GM21526 (cell line): ENCODE measurements around the gene TMEM42.

ENCODE experiments used
- ATAC-seq: cut with Tn5 transposase; IDR thresholded peaks from one replicate; pipeline ENCODE4 v1.9.1; 2021; ENCODE audit warnings: moderate library complexity; ENCODE audit not compliant: unreplicated experiment, low FRiP score

The TMEM42 gene

DNA sequence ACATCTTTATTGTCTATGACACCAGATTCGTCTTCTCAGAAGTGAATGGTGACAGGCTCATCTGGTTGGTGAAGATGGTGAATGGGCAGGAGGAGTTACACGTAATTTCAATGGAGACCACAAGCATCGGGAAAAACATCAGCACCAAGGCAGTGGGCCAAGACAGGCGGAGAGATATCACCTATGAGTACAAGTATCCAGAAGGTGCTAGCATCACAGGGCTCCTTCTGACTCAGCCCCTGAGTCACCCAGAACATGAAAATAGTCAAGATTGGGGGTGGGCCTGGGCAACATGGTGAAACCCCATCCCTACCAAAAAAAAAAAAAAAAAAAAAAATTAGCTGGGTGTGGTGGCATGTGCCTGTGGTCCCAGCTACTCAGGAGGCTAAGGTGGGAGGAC, 45.3 kb downstream of the TMEM42 start:
- ATAC-seq, result no peak

DNA sequence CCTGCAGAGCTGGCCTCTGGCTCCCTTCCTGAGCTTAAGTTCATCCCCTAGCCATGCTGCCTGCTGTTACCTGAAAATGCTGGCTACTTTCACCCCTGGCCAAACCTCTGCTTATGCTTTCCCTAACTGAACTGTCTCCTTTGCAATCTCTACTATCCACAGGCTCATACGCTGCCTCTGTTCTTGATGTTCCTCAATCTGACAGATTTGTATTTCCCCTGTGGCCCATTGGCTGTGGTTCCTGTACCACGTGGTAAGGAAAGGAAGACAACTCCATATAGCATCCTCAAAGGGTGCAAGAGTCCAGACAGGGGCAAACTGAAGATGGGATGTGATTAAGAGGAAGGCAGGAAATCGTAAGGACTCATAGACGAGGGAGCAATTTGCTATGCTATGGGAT, 45.9 kb downstream of the TMEM42 start:
- no peak for ATAC-seq

DNA sequence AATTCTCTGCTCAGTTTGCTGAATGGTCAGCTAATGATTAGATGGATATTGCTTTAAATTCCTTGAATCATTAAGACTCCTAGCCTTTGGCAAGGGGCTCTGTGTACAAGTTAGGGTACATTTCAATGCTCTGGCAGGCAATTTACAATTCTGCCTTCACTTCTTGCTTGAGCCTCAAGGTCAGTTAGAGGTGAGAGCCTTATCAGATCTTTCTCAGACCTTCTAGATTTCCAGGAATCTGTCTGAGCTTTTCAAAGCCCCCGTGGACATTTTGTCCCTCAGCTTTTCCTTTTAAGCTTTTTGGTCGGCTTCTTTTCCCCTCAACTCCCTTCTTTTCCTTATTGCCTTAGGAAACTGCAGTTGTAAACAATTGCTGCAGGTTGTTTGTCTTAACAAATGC, 47.4 kb downstream of the TMEM42 start:
- no peak for ATAC-seq

DNA sequence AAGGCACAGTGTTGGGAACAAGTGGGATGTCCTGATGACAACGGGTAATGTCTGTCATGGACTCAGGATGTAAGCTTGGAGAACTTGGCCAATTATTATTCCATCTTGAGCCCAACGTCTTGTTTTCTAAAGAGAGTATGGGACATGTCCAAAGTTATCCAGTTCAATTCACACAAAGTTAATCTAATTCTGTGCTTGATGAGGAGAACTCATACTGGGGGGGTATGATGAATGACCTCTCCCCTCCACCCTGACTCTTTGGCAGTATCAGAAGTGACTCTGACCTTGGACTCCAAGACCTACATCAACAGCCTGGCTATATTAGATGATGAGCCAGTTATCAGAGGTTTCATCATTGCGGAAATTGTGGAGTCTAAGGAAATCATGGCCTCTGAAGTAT, 49.0 kb downstream of the TMEM42 start:
- no peak for ATAC-seq

DNA sequence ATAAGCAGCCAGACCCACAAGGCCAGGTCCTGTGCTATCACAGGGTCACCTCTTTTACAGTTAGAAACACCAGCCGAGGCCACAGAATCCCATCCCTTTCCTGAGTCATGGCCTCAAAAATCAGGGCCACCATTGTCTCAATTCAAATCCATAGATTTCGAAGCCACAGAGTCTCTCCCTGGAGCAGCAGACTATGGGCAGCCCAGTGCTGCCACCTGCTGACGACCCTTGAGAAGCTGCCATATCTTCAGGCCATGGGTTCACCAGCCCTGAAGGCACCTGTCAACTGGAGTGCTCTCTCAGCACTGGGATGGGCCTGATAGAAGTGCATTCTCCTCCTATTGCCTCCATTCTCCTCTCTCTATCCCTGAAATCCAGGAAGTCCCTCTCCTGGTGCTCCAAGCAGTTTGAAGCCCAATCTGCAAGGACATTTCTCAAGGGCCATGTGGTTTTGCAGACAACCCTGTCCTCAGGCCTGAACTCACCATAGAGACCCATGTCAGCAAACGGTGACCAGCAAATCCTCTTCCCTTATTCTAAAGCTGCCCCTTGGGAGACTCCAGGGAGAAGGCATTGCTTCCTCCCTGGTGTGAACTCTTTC, 52.3 kb downstream of the TMEM42 start:
- no peak for ATAC-seq

DNA sequence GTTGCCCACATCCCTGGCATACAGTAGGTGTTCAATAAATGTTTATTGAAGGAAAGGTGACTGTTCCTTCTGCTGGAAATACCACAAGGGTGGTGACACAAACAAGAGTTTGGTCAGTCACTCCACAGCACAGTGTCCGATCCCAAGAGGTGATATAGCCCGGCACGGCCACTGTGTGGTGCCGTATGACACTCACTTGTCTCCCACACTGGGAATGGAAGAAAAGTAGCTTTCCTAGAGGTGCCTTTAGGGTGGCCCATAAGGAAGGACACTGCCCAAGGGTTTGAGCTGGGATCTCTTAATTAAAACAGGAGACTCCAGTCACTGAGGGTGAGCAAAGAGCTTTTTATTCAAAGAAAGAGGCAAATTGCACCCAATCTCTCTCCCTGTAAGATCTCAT, 53.2 kb downstream of the TMEM42 start:
- ATAC-seq, result no peak
